RWPE2 (cell line): ENCODE results near the gene RGS7.

Source experiments
- ATAC-seq: fragments of 200-7000 bp; cut with Tn5 transposase; 3 replicates; pipeline ENCODE4 v1.9.1; 2021; ENCODE audit warnings: low read depth
- DNase-seq: peaks from one replicate; pipeline ENCODE4 v3.0.0-alpha.2; 2020; ENCODE audit warnings: low spot score
- H3K27ac ChIP-seq: fragments of 450-650 bp; 2 replicates; pipeline ENCODE4 v1.5.1; 2017; ENCODE audit warnings: mild to moderate bottlenecking; ENCODE audit not compliant: poor library complexity, severe bottlenecking
- H3K27me3 ChIP-seq: fragments of 250-450 bp; sonication (Bioruptor Pico); 2 replicates; pipeline ENCODE4 v1.5.1; 2021; ENCODE audit warnings: mild to moderate bottlenecking, moderate library complexity; ENCODE audit not compliant: insufficient read depth, poor library complexity, severe bottlenecking
- H3K36me3 ChIP-seq: fragments of 250-450 bp; sonication (Bioruptor Pico); 2 replicates; pipeline ENCODE4 v1.5.1; 2020; ENCODE audit warnings: low read depth, mild to moderate bottlenecking, moderate library complexity
- H3K4me1 ChIP-seq: fragments of 250-450 bp; sonication (Bioruptor Pico); 2 replicates; pipeline ENCODE4 v1.5.1; 2021; ENCODE audit warnings: mild to moderate bottlenecking, moderate library complexity; ENCODE audit not compliant: insufficient read depth, poor library complexity, severe bottlenecking
- H3K4me3 ChIP-seq: fragments of 250-450 bp; sonication (Bioruptor Pico); 2 replicates; pipeline ENCODE4 v1.5.1; 2021; ENCODE audit warnings: mild to moderate bottlenecking, moderate library complexity; ENCODE audit not compliant: severe bottlenecking
- H3K9me3 ChIP-seq: fragments of 250-450 bp; sonication (Bioruptor Pico); 2 replicates; pipeline ENCODE4 v1.5.1; 2021; ENCODE audit warnings: mild to moderate bottlenecking, moderate library complexity; ENCODE audit not compliant: severe bottlenecking
- CTCF ChIP-seq: fragments of 450-650 bp; IDR thresholded peaks from one replicate; pipeline ENCODE4 v1.5.1; 2017; ENCODE audit warnings: mild to moderate bottlenecking, moderate library complexity; ENCODE audit not compliant: poor library complexity, severe bottlenecking

The RGS7 gene

GRCh38 chr1:241109039-241109438 is 248.0 kb downstream of the RGS7 start:
- ATAC-seq = no peak

DNA sequence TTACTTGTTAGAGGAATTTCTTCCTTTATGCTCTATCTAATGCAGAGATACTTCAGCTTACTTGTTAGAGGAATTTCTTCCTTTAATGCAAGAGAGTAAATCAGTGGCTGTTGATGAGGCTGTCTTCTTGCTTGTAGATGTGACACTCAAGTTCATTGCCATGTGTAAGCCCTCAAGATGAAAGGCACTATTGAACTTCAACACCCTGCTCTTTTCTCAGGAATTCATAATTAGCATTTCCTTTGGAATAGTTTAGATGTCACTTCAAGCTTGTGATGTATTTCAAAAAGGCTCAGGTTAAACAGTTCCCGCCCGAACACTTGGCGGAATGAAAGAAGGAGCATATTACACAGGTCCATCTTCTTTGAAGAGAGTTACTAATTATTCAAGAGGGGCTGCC is 251.9 kb downstream of the RGS7 start:
- no peak for DNase-seq
- no peak for TF ChIP-seq CTCF
- no peaks in the 10 kb centered on the region for H3K36me3 ChIP-seq
- H3K27ac ChIP-seq = no peak overlapping the region
- H3K4me3 ChIP-seq = no peak overlapping the region
- ATAC-seq = no peak
- H3K4me1 ChIP-seq = no peaks in the 10 kb centered on the region
- H3K9me3 ChIP-seq = no peaks in the 10 kb centered on the region
- no peaks in the 10 kb centered on the region for H3K27me3 ChIP-seq

More at GRCh38 chr1:241109039-241109438, 248.0 kb downstream of the RGS7 start:
- no peak for TF ChIP-seq CTCF
- Histone ChIP-seq H3K4me1 (no peaks in the 10 kb centered on the region), H3K27me3 (no peaks in the 10 kb centered on the region), H3K4me3 (no peak overlapping the region), H3K27ac (no peak overlapping the region), H3K9me3 (no peaks in the 10 kb centered on the region), H3K36me3 (no peaks in the 10 kb centered on the region)
- DNase-seq = no peak

DNA sequence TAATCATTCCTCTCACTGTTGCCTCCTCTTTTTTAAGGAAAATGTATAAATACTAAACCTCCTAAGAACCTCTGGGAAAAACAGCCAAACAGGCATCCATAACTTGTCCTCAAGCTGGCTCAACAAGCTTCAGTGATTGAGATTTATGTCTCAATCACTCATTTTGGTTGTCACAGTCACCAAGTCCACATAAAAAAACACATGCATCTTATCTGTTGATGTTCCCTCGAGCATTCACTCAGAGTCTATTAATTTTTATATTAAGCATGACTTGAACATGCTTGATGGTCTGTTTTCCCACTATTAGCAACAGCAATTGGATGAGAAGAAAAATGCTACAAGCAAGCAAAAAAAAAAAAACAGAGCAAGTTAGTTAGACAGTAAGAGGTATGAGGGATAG is 254.3 kb downstream of the RGS7 start:
- Histone ChIP-seq H3K4me1 (no peaks in the 10 kb centered on the region), H3K4me3 (no peak overlapping the region), H3K9me3 (no peaks in the 10 kb centered on the region), H3K27me3 (no peaks in the 10 kb centered on the region), H3K36me3 (no peaks in the 10 kb centered on the region), H3K27ac (no peak overlapping the region)
- no peak for TF ChIP-seq CTCF
- no peak for ATAC-seq
- DNase-seq = no peak

DNA sequence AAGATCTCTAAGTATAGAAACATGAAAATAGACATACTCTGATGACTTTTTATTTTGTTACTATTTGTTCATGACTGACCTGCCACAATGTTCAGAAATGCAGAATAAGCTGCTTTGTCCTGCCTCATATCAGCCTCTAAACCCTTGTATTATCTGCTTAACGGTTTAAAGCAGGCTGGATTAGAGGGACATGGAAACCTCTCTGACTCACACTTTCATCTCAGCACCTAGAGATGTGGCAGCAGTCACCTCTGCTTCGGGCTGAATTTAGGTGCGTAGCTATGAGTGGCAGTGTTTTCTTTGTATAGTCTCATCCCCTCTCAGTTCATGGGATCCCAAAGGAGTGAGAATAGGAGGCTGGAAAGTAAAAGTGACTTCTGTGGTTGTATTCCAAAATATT is 255.4 kb downstream of the RGS7 start:
- Histone ChIP-seq H3K4me1 (no peaks in the 10 kb centered on the region), H3K4me3 (no peak overlapping the region), H3K36me3 (no peaks in the 10 kb centered on the region), H3K9me3 (no peaks in the 10 kb centered on the region), H3K27me3 (no peaks in the 10 kb centered on the region), H3K27ac (no peak overlapping the region)
- no peak for TF ChIP-seq CTCF
- ATAC-seq = no peak
- DNase-seq = no peak

- no peak for TF ChIP-seq CTCF
- ATAC-seq (no peak), DNase-seq (no peak)
- no peaks in the 10 kb centered on the region for H3K27me3 ChIP-seq
- no peaks in the 10 kb centered on the region for H3K4me1 ChIP-seq
- H3K36me3 ChIP-seq = no peaks in the 10 kb centered on the region
- no peaks in the 10 kb centered on the region for H3K9me3 ChIP-seq
- no peak overlapping the region for H3K4me3 ChIP-seq
- no peak overlapping the region for H3K27ac ChIP-seq
Observed at GRCh38 chr1:241097479-241097878, 259.5 kb downstream of the RGS7 start.
